T-helper 1 cell (primary cell): Measurements from ENCODE around the gene WIPF2.
"Not testable (repeated sequence)": the region's sequence is repeated elsewhere in the genome, so short reads cannot be mapped to it uniquely, and the experiment has no call there.

Source experiments
- DNase-seq, 5 donors: peaks; one replicate each; pipeline ENCODE4 v3.0.0-alpha.2; 2012 to 2020

The WIPF2 gene

DNA sequence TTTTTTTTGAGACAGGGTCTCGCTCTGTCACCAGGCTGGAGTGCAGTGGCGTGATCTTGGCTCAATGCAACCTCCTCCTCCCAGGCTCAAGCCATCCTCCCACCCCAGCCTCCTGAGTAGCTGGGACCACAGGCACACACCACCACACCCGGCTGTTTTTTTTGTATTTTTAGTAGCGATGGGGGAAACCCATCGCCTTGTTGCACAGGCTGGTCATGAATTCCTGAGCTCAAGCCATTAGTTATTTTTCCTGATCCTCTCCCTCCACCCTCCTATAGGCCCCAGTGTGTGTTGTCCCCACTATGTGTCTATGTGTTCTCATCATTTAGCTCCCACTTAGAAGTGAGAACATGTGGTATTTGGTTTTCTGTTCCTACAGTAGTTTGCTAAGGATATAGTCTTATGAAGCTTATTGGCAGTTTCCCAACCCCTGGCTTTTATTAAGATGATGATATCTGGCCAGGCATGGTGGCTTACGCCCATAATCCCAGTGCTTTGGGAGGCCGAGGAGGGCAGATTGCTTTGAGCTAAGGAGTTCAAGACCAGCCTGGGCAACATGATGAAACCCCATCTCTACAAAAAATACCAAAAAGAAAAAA is 80.2 kb downstream of the WIPF2 start:
- DNase-seq, result not testable (repeated sequence)

DNA sequence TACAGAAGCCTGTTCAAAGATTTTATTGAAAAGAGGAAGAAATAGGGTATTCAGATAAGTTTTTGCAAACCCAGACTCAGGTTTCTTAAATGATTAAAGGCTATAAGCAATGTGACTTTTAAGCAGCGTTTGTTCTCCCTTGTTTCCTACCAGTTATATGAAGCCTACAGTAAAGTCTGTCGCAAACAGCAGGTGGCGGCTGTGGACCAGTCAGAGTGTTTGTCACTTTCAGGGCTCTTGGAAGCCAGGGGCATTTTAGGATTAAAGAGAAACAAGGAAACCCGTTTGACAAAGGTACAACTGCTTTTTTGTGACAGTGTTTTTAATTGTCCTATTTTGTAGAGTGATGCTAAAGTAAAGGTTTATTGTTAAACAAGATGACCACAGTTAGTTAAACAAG is 82.2 kb downstream of the WIPF2 start:
- DNase-seq, result no peak

DNA sequence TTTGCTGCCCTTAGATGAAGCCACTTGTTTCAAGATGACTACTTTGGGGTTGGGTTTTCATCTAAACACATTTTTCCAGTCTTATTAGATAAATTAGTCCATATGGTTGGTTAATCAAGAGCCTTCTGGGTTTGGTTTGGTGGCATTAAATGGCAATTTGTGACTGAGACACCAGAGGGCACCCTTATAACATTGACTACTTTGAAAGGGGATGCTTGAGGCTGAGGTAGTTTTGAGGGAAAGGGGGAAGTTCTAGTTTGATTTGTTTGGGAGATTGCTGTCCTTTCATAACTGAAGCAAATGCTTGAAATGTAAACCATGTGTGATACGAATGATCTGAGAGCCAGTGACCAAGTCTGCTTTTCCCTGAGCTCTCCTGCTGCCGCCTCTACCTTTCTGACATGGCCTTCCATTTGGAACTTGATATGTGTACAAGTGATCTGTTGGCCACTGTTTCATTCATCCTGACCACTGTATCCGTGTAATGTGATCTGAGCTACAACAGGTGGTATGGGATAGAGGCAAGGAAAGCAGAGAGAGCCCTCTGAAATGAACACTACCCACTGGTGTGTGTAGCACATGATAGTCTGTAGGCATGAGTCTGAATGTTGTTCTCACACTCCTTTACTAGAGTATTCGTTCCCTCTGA is 84.0 kb downstream of the WIPF2 start:
- DNase-seq, result peak in 1 of 5 donors; percentile 53

DNA sequence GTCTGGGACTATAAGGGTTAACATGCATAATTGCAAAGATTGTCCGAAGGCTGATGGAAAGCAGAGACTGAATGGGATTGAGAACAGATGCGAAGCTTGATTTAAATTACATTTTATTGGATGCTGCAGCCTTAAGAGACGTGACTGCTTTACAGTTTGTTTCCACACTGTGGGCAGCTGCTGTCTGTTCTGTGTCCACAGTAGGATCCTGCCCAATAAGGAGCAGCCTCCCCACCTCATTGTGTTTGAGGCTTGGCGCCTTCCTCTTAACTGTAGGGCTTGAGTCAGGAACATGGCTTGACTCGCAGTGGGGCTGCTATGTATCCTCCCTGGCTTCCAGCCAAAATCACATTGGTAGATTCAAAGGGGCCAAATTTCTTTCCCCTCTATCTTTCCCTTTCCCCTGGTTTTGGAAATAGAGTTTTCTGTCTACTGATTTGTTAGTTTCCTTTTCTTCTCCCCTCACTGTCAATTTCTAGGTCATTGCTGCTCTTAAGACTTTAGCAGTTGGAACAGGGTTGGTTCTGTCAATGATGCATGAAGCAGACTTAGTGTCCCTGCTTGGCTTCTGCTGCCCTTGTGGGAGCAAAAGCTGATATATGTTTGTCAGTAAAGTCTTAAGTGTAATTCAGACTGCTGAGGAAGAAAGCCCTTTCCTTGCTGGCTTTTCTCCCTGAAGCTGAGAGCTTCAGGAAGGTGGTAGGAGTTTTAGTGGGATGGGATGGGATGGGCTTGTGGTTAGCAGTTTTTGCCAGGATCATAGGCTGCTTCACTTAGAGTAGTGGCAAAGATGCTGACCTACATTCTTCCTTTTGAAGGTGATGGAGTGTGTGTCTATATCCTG is 84.8 kb downstream of the WIPF2 start:
- DNase-seq, result no peak

DNA sequence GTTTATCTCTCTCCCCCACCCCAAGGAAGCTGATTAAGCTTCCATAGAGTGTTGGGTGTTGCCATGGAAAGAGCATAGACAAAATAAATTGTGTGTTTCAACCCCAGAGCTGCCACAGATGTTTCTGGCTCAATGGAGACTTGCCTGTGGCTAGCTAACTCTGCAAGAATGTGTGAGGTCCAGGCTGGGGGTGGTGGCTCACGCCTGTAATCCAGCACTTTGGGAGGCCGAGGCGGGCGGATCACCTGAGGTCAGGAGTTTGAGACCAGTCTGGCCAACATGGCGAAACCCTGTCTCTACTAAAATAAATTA is 85.4 kb downstream of the WIPF2 start:
- not testable (repeated sequence) for DNase-seq

DNA sequence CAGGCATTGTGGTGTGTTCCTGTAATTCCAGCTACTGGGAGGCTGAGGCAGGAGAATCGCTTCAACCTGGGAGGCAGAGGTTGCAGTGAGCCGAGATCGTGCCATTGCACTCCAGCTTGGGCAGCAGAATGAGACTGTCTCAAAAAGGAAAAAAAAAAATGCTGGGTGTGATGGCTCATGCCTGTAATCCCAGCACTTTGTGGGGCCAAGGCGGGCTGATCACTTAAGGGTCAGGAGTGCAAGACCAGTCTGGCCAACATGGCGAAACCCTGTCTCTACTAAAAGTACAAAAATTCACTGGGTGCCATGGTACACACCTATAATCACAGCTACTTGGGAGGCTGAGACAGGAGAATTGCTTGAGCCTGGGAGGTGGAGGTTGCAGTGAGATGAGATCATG is 85.8 kb downstream of the WIPF2 start:
- DNase-seq, result not testable (repeated sequence)

DNA sequence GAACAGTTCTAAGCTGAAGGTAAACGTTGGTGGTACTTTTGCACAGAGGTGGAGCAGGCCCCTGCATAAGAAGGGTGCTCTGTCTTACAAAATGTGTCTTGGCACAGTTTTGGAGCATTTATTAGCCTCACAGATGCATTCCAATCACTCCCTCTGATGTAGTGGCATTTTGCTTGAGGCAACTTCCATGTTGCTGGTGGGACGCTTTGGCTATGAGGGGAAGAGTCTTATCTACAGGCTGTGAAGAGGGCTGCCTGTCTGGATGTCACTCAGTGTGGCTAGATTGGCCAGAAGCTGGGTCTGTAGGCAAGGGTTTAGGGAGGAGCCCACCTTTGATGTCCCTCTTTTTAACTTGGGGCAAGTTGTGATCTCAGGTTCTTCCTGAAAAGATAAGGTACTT is 87.3 kb downstream of the WIPF2 start:
- DNase-seq, result no peak

DNA sequence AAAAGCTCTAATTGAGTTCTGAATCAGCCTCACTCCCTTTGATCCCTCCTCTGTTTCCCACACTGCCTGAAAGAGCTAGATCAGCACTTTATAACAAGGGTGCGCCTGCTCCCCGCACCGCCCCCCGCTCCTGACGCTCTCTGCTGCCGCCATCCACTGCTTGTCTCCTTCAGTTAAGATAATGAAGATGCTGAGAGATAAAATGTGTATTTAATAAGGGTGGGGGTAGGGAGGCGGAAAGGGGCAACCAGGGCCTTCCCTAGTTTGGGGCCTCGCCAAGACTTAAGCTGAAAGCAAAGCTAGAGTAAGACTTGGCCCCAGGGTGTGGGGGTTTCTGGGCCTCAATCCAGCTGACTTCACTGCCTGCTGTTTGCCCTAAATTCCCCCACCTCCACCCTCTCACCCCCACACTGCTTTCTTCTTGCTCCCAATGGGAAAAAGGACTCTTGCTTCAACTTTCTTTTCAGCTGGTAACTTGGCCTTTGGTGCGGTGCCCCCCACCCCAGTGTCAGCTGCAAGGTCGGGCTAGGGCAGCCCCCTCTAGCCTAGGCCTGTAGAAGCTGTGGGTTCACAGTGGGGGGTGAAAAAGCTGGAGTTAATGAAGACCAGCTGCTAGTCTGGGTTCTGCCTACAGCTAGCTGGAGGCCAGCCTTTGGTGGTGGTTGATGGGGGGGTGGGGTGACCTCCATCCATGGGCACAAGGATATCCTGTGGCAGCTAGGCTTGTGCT is 88.1 kb downstream of the WIPF2 start:
- no peak for DNase-seq

DNA sequence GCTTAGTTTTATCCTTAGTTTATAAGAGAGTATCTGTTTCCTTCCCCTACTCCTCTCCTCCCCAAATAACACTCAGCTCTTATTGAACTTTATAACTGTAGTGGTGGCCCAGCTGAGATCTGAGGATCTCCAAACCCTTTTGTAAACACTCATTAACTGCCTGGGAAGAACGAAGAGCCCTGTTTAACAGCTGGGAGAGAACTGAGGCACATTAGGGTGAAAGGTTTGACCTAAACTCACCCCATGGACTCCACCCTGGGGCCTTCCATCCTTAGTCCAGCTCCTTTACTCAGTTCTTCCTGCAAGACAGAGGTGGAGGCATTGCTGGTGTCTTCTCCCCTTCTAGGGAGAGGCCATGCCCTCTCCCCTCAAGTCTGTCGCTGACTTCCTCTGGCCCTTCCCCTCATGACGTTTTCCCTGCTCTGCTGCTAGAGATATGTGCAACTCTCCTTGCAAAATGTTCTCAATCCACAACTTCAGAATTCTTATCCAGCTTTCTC is 88.7 kb downstream of the WIPF2 start:
- DNase-seq, result no peak

DNA sequence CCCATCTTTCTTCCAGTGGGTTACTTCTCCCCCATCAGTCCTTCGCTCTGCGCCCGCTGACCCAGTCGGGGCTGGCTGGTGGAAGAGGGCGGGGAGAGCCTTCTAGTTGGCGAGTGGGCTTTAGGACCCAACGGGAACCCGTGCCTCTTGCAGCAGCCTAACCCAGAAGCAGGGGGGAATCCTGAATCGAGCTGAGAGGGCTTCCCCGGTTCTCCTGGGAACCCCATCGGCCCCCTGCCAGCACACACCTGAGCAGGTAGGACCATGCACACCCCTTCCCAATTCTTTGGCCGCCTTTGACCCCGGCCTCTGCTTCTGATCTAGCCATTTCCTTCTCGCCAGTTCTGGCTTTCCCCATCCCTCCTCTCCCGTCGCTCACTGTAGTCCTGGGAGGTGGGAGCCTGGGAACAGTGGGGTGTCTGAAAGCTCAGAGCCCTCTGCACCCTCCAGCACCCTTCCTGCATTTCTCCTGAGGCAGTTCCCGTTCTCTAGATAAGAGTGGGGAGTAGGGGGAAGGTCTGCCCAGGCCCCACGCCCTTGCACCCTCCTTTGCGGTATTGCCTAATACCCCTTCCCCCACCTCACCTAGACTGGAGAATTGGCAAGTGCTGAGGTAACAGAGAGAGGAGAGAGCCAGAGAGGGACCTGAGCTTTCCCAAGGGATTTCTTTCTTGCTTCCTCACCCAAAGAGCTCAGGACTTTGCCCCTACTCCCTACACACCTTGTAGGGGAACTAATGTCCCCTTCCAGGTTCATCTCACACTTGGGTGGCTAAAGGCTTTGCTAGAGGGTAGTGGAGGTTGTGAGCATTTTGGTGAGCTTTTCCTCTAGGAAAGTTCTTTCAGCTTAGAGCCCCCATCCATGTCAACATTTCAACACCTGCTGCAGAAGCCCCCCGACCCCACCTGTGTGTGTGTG is 90.2 kb downstream of the WIPF2 start, which contains the start of gene RARA:
TSS of gene RARA (plus strand) at position 150 of the 918 bp plus-strand sequence. CDS start 22,039 bp downstream, outside the sequence.
- no peak for DNase-seq

DNA sequence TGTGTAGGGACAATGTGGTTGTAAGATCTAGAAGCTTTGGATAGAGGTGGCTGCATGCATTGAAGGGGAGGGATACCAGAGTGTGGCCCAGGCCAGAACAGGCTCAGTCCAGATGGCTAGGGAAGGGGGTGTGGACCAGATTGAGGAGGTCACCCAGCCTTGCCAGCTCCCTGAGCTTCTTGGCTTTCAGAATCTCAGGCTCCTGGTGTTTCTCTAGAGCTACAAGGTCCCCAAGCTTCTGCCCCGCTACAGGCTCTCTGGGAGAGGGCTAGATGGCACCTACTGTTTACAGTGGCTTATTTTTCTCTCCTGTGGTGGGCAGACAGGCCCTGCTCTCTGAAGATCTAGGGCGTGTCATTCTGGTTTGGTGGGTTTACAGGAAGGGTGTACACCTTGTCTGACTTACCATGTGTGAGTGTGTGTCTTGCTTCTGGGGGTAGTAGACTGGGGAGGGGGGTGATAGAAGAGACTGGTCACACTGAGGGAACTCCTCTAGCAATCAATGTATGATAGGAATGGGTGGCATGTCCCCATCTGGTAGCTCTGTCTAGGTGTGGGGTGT is 90.9 kb downstream of the WIPF2 start:
- DNase-seq, result no peak

DNA sequence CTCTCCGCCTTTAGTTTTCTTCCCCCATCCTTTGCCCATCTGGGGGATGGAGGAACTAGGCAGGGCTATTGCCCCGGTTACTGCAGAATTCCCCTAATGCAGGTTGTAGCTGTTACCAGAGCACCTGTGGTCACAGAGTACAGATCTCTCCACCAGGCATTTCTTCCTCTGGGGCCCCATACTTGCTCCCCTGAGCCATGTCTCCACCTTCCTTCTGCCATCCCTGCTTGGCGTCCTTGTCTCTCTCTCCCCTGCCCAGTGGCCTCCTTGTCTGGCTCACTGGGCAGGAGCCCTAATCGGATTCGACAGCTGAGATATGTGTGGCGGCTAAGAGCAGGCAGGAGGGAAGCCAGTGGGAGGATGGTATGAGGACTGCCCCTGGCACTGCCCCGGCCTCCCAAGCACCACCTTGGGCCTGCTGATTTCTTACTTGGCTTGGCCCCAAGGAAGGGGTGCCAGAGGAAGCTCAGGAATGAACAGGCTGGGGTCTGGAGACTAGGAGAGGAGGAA is 91.8 kb downstream of the WIPF2 start:
- no peak for DNase-seq

DNA sequence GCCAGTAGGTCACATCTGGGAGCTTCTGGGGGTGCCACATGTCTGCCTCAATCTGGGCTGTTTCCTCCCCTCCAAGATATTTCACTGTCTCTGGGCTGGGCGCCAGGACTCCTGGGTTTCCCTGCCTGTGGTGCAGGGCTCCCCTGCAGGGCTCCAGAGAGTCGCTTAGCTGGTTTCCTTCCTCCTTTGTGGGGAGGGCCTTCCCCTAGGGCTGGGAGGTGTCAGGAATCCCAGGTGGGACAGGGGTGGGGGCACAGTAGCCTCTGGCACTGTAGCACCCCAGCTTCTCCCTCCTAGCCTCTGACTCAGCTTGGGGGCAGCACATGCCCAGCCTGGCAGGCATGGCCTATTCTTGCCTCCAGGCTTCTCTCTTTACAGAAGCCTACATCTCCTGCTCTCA is 92.5 kb downstream of the WIPF2 start:
- DNase-seq, result no peak

DNA sequence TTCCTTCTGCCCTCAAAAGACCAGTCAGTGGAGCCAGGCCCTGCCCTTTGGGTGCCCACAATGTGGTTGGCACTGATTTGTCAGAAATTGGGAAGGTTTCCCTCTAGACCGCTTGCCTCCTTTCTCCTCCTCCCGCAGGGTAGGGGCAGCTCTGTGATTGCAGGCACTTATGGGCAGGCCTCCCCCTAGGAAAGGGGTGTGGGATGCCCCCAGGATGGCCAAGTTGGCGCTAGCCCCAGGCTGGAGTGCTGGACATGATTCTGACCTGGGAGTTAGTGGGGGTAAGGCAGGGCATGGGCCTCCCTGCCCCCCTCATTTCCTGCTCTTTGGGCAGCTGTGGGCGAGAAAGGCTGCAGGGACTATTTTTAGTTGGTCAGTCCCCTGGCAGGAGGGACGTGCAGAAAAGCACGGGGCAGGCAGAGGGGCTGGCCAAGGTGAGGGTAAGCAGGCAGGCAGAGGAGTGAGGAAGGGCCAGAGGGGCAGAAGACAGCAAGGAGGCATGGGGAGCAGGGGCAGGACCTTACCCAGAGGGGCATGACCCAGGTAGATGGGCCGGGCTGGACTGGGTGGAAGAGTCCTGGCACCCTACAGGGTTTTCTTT is 93.1 kb downstream of the WIPF2 start:
- no peak for DNase-seq

DNA sequence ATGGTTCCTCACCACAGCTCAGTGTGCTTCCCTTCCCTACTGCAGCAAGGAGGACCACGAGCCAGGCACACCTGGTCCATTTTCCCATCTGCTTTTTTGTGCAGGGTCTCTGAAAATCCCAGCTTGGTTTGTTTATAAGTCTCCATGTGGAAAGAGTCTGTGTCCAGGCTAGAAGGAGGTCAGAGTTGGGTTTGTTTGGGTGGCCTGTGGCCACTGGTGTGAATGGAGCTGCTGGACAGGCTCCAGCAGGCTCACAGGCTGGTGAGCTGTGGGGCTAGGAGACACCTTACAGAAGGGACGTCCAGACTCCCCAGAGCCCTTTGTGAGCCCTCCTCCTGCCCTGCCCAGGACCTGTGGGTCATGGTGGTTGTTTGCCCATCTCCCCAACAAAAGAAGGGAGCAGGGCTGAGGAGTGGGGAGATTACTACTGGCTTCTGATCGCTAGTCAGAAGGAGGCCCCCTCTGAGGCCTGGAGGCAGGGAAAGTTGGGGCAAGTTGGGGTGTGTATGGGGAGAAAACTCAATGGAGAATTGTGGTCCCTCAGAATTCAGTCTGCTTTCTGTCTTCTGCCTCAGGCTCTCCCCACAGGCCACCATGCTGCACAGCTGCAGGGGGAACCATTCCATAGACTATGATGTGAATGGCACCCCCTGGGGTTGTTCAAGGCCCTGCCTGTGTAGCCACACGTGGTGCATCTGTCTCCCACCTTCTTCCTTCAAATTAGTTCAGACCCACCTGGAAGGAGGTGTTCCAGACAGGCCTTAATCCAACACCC is 94.0 kb downstream of the WIPF2 start:
- DNase-seq, result no peak

DNA sequence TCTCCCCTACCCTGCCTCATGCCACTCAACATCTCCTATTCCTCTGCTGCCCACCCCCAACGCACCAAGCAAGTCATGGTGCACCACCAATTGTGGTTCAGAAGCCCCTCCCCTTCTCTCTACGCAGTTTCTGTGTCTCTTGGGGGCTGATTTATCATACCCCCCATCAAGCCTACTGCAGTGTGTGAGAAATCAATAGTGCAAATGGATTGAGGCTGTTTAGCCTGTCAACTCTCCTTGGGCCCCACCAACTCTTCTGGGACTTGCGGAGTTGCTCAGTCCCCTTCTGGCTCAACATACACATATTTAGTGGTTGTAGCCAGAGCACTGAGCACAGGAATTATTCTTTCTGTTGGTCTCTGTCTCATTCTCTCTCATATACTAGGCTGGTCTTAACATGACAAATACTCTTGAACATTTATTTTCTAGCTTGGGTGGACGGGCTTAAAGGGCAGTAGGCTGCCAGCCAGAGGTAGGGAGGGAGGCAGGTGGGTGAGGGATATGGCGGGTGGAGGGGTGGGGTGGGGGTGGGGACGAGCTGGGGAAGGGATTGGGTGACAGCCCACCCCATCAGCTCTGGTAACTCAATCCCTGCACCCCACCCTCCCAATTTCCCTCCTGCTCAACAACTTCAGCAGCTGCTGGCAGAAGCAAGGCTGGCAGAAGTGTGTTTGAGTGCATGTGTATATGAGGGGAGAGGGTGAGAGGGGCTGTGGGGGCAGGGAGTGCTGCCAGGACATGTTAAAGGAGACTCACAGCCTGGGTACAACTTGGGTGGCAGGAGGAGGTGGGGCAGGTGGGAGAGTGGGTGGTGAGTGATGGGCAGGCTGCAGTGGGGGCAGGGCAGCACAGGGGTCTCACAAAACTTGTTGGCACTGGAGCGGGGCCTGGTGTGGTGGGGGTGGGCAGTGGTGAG is 94.8 kb downstream of the WIPF2 start:
- no peak for DNase-seq

DNA sequence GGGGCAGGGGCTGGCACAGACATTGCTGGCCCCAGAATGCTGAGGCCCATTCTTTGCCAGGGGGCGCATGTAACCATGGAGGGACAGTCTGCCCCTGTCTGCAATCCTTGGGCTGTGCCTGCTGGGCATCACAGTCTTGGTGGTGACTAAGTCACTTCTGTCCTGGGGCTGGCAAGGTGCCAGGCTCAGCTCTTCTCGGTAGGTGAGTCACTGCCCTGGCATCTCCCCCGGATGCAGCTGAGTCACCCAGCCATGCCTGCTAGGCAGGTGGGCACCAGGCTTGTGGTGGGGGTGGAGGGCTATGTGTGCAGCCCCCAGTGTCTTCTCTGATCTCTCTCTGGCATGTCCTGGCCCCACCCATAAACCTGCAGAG is 95.5 kb downstream of the WIPF2 start:
- peak; percentile 71 to 93 (median 75) for DNase-seq

DNA sequence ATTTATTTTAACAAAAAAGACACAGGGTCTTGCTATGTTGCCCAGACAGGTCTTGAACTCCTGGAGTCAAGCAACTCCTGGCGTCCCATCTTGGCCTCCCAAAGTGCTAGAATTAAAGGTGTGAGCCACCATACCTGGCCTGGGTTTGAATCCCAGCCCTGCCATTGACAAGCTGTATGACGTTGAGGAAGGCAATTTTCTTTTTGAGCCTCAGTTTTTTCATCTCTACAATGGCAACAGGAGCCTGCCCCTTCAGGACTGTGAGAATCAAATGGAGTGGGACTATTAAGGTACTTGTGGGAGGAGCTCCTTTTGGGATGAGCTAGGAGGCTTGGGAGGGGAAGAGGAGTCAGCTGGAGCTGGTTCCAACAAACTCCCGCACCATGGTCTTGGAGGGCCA is 96.1 kb downstream of the WIPF2 start:
- no peak for DNase-seq
